Neural progenitor cell (in vitro differentiated cells): ENCODE data around the gene REEP1.

Source experiments
- EZH2 ChIP-seq: fragments of 200-600 bp; sonication (generic); IDR thresholded peaks from 2 replicates; pipeline ENCODE4 v1.6.1; 2017; ENCODE audit warnings: antibody characterized with exemption, mild to moderate bottlenecking, moderate library complexity
- EZH2phosphoT487 ChIP-seq: fragments of 200-600 bp; sonication (generic); IDR thresholded peaks from 2 replicates; pipeline ENCODE4 v1.6.1; 2017; ENCODE audit warnings: antibody characterized with exemption

DNA sequence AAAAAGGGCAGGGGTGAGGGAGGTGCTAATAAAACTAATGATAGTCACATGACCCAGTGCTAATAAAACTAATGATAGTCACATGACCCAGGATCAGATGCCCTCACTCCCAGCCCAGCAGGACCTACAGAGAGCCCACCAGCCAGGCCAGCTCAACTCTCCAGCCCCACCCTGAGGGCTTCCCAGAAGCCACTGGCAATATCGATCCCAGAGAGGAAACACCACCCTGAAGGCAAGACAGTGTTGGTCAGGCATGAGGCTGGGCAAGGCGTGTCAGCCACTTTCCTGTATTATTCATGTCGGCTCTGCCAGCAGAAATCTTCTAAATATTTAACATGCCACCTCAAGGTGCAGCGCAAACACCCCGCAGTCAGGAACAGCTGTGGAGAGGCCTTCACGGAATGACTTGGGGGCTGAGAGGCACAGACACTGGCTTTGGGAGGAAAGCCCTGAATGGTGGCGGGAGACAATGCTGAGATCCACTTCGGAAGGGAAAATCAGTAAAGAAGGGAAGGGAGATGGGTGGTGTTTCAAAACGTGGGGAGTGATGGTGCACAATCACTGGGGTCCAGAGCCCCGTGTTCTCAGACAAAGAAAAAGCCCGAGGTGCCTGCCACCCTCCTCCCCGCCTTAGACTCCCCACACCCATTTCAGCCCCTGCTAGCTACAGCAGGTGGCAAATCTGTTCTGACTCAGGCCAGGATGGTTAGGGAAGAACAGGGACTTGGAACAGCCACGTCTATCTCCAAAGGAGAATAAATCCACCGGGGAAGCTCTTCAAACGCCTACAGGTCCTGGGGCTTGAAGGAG, 1.4 kb downstream of the REEP1 start:
- TF ChIP-seq EZH2 (no peak), EZH2phosphoT487 (no peak)
